GM19099 (cell line): ENCODE measurements around the gene BICD2.

ENCODE experiments used
- POLR2A ChIP-seq: IDR thresholded peaks from 3 replicates; pipeline ENCODE4 v1.6.1; 2011; ENCODE audit warnings: low read depth; ENCODE audit not compliant: insufficient read length; ENCODE audit errors: extremely low read depth

Gene BICD2

DNA sequence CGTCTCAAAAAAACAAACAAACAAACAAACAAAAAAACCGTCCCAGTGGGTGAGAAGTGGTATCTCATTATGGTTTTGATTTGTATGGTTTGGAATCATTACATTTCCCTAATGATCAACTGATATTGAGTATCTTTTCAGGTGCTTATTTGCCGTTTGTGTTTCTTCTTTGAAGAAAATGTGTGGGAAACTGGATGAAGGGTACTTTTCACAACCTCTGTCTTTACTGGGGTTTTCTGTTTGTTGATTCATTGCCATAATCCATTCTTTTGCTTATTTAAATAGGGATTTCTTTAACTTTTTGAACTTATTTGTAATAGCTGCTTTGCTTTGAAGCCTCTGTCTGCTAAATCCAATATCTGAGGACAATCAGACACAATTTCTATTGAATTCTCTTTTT, 9.2 kb upstream of the BICD2 start:
- no peak for TF ChIP-seq POLR2A

DNA sequence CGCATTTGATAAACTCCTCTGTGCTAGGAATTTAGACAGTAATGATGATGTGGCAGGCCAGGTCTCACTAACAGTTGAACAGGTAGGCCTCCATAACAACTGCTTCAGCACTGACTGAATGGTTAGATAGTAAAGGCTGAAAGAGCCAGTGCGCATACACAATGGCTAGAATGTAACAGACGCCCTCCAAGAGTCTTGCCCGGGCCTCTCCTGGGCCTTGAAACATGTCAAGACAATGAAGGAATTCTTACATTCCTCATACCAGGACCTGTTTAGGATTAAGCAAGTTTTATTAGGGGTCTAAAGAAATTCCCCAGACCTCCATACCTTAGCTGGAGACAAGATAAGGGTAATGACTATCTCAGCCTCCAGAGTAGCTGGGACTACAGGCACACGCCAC, 6.7 kb upstream of the BICD2 start:
- no peak for TF ChIP-seq POLR2A

DNA sequence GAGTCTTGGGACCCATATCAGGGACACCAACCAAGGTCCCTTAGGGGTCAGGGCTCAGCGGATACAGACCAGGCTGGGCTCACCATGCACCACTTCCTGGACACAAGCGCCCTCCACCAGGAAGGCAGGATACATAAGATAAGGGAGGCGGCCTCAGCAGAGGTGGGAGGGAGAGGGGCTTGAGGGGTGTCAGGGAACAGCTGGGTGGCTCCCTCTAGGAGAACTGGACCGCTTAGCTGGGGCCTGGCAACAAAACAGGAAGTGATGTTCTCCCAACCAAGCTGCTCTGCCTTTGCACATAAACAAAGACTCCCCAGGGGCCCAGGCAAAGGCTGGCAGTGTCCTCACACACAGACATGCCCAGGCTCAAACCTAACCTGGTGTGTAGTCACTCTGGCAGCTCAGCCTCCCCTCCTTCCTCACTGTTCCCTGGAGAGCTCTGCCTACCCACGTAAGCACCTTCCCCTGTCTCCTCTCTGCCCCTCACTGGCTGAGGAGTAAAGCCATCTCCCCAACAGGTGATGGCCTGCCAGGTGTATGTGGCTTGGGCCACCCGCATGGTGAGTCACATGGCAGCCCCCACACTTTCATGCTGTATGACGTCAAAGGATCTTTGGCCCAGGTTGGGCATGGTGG, 5.8 kb upstream of the BICD2 start:
- TF ChIP-seq POLR2A, result no peak

DNA sequence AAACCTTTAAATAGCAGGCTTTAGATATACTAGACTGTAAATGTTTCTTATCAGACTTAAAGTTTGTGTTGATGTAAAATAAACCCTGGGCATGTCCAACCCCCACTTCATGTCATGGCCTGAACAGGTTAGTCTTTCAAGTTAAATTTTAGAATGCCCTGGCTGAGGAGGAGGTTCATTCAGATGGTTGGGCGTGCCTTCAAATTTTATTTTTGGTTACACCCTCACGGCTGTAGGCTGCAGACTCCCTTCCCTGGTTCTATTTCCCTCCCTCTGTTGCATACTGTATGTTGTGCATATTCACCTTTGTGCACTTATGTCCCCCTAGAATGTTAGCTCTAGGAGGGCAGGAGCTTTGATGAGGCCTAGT, 5.3 kb upstream of the BICD2 start:
- TF ChIP-seq POLR2A, result no peak

DNA sequence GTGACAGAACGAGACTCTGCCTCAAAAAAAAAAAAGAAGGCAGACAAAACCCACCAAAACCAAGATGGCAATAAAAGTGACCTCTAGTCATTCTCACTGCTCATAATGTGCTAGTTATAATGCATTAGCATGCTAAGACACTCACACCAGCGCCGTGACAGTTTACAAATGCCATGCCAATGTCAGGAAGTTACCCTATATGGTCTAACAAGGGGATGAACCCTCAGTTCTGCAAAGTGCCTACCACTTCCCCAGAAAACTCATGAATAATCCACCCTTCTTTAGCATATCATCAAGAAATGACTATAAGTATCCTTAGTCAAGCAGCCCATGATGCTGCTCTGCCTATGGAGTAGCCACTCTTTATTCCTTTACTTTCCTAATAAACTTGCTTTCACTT, 4.7 kb upstream of the BICD2 start:
- TF ChIP-seq POLR2A, result no peak

DNA sequence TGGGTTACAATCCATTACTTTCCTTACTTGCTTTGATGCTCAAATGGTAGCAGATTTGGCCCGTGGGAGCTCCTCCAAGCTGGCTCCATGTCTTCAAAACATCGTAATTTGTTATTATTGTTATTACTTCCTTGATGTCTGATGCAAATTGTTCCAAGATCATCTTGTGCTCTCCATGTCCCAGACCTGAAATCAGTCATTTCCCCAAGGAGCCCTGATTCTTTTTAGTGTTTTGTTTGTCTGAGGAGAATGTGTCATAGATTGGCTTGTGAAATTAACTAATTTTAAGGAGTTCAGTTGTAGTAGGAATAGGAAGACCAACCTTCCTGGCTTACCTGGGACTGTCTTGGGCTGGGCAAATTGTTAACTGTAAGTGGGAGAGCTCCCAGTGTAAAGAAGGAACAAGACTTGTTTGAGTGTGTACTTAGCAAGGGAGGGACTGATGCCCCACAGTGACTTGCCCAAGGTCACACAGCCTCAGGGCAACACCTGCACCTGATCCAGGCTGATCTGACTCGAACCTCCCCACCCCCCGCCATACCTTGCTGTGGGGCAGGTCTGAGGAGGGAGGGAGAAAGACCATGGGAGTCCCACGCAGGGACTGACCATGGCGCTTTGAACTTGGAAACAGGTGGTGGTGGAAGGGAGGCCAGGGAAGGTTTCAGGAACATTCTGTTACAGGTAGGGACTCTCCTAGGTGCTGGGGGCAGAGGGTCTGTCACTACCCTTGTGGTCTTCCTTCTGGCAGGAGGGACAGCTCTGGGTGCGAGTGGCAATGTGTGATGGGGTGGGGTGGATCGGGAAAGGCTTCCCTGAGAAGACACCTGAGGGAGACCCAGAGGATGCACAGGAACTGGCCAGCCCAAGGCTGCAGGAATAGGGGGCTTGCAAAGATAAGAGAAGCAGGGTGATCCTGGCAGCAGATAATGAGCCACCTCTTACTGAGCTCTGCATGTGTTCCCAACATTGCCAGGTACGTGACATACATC, 2.7 kb upstream of the BICD2 start:
- TF ChIP-seq POLR2A, result no peak

DNA sequence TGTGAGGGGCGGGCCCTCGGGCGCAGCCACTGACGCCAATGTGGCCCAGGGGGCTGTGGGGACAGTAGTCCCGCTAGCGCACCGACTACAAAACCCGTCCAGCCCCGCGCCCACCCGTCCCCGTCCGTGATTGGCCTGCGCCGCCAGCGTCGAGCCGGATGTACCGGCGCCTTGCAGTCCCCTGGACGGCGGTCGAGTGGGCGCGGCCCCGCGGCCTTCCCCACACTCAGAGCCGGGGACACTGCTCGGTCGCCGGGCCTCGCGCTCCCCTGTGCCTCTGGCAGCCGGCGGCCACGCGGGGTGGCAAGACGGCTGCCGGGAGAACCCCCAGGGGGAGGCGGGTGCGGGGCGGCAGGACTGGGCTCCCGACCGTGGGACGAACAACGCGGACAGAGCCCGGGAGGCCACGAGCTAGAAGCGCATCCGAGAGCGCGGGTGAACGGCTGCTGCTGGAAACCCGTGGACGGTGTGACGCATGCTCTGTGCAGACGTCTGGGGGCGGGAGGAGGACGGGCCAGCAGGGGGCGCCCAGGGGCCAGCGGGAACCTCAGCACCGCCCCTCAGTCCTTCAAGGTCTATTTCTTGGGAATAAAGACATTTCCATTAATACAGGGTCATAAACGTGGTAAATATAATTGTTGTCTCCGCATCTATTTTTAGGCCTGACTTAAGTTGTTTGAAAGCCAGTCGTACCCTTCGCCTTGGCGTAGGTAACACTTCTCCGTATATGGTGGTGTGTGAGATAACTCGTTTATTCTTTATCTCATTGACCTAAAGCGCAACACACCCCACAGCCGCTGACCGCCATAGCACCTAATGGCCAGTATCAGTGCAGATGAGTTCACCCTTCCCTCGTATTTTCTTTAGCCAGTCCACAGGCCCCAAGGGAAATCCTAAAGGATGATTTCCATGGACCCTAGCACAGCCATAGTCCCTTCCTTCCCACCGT, 629 bp upstream of the BICD2 start:
- TF ChIP-seq POLR2A, result peak; percentile 76

DNA sequence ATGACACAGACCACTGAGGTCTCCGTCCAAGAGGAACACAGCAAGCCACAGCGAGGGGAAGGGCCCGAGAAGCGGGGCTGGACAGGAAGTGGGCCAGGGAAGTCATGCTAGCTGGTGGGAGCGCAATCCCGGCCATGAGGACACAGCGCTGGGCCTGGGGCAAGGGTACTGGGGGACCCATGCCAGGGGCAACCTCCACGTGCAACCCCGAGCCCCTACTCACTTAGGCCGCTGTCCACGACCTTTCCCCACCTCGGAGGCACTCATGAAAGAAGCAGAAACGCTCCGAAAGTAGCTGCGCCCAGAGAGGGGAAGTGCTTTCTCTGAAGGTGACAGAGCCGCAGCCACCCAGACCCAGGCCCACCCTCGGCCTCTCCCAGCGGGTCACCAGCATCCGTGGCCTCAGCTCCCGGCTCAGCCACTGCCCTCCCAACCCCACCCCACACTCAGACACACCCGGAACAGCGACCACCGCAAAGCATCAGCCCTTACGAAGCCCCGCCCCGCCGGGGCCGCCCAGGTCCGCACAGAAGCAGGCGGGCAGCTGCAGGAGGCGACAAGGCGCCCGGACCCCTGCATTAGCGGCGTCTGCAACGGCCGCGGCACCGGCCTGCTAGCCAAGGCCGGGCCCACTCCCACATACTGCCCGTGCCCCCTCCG, 782 bp downstream of the BICD2 start:
- TF ChIP-seq POLR2A, result no peak

DNA sequence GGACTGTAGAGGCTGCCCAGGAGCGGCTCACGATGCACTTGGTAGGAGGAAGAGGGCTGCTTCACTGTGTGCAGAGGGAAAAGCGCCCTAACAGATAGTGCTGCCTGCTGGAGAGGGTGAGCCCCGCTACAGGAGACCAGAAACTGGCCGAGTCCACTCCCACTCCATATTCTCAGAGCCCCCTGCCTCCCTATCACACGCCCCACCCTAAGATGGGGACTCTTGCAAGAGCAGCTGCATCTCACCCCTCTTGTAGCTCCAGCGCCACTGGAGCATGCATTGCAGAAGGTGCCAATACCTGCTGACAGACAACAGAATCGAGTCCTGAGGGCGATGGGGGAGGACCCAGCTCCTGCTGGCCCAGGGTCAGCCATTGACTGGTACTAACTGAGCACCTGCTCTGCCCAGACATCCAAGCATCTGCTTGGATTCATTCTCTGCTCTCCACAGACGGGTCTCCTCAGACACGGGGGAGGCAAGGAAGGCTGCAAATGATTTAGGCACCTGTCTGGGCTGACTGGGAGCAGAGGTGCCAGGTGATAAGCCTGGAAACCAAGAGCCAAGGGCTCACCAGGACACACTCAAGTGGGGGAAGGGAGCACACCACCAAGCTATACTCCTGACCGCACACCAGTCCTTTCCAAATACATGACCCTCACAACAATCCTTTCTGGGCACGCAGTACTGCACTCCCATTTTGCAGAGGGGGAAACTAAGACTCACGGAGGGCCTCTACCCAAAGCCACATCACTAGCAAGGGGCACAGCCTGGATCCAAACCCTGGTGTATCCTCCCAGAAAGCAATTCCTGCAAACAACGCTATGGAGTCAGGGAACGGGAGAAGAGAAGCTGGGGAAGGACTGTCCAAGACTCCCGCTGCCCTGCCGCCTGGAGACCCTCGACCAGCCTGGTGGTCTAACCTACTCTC, 1.6 kb downstream of the BICD2 start:
- no peak for TF ChIP-seq POLR2A

DNA sequence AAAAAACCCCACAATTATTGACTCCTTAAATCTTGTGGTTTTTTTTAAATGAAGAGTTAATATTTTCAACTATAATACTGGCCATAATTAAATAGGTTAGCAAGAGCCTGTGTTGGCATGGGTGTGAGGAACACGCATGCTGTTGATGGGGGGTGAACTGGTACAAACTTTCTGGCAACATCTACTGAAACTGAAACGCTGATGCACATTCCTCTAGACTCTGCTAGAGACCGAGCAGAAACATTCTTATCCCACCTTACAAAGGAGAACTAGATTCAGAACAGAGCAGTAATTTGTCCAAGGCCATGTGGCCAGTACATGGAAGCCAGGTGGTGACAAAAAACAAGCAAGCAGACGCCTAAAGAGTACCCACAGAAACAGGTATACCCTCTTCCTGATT, 2.4 kb downstream of the BICD2 start:
- TF ChIP-seq POLR2A, result no peak

DNA sequence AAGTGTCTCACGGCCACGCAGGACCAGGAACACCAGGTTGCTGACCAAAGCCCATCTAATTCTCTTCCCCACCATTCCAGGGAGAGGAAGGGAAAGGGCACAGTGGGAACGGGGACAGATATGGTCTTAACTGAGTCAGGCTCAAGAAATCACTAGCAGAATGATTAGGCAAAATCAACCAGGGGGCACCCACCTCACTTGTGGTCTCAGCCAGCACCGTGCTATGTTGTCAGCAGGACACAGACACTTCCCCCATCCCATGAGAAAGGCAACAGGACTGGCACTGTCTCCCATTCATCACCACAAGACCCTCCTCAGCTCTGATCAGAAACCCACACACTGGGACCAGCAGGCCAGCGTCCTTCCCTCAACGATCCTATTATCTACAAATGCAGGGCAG, 2.9 kb downstream of the BICD2 start:
- no peak for TF ChIP-seq POLR2A

DNA sequence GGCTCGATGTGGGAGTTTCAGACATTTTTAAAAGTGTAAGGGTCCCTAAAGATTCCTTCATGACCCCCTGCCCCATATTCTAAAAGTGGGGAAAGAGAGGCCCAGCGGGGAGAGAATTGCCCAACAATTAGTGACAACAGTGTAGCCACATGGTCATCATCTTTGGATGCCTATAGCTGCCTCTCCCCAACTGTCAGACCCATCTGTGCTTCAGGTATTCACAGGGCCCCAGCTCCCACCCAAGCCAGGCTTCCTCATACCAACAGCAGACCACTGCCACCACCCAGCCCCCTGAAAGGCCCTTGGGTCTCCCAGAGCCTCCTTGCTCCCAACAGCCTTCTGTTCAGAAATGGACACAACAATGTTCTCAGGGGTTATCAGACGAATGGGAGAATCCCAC, 4.1 kb downstream of the BICD2 start:
- no peak for TF ChIP-seq POLR2A

DNA sequence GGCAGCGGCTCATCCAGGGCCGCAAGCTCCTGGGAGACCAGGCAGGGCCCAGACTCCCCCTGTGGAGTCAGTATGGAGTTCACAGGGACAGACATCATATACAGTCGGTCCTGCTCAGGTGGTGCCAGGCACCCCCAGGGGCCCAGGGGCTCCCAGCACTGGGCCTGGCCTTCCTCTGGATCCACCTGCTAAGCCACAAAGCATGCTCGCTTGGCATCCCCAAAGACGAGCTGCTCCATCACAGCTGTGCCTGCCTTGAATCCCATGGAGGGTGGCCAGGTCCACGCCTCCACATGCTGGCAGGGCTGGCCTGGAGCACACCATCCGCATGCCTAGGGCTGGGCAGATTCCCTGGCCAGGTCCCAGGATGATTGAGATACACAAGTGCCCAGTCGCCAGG, 4.6 kb downstream of the BICD2 start:
- no peak for TF ChIP-seq POLR2A

DNA sequence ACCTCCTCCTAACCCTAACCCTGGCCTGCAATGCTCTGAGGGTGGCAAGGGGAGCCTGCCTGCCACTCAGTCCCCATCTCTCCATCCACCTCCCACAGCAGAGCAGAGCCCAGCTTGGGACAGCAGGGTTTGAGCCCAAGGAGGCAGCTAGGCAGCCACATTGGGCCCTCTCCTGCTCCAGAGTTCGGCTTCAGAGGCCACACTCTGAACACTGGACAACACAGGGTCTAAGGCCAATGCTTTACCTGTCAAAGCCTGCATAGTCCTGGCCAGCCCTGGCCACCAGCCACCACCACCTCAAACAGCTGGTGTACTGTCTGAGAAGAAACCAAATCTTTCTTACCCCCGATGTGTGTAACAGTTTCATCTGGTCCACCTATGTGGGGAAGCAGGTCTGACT, 5.2 kb downstream of the BICD2 start:
- no peak for TF ChIP-seq POLR2A
